Natural killer cell (primary cell): ENCODE data around the gene ATG4D. TPM values are rescaled to one million over a fixed set of nuclear protein-coding genes. Genes with fewer than 3 reads are reported as not detected.
"Not testable (repeated sequence)": the region's sequence is repeated elsewhere in the genome, so short reads cannot be mapped to it uniquely, and the experiment has no call there.

Source experiments
- ATAC-seq, 3 donors: fragments of 150-1000 bp in 2 of 3; fragments of 200-7000 bp in 1 of 3; cut with Tn5 transposase; 1 replicate in 1 of 3; 2 replicates in 2 of 3; pipeline ENCODE4 v1.10.0; 2021; ENCODE audit warnings: mild to moderate bottlenecking in 2 of 3, moderate library complexity in 2 of 3
- DNase-seq, 2 donors: peaks; one replicate each; pipeline versions ENCODE4 v3.0.0 to v3.0.0-alpha.2; 2013 to 2021; ENCODE audit warnings: mixed read lengths in 1 of 2
- H3K27ac ChIP-seq: one replicate; pipeline ENCODE4 v1.5.1; 2013; ENCODE audit warnings: mild to moderate bottlenecking, low read length
- H3K27me3 ChIP-seq: one replicate; pipeline ENCODE4 v1.6.1; 2013; ENCODE audit warnings: low read length; ENCODE audit not compliant: control insufficient read depth, insufficient read depth
- H3K36me3 ChIP-seq: one replicate; pipeline ENCODE4 v1.6.1; 2013; ENCODE audit warnings: low read length; ENCODE audit not compliant: control insufficient read depth, insufficient read depth
- H3K4me1 ChIP-seq: one replicate; pipeline ENCODE4 v1.6.1; 2013; ENCODE audit warnings: low read length; ENCODE audit not compliant: control insufficient read depth, insufficient read depth
- H3K4me3 ChIP-seq: one replicate; pipeline ENCODE4 v1.5.1; 2013; ENCODE audit warnings: low read length
- H3K9me3 ChIP-seq: one replicate; pipeline ENCODE4 v1.6.1; 2013; ENCODE audit warnings: low read length; ENCODE audit not compliant: control insufficient read depth, insufficient read depth
- H3K27ac Mint-ChIP-seq, 2 donors: one replicate each; pipeline ENCODE4 v1.8.0; 2022; ENCODE audit warnings: mild to moderate bottlenecking in 2 of 2, mixed read lengths in 2 of 2, moderate library complexity in 1 of 2
- H3K27me3 Mint-ChIP-seq, 2 donors: one replicate each; pipeline ENCODE4 v1.8.0; 2022; ENCODE audit warnings: low read depth in 2 of 2, mixed read lengths in 2 of 2
- H3K36me3 Mint-ChIP-seq: one replicate; pipeline ENCODE4 v1.8.0; 2022; ENCODE audit warnings: mixed read lengths
- H3K4me1 Mint-ChIP-seq, 2 donors: one replicate each; pipeline ENCODE4 v1.8.0; 2022; ENCODE audit warnings: mixed read lengths in 2 of 2
- H3K4me3 Mint-ChIP-seq: one replicate; pipeline ENCODE4 v1.8.0; 2022; ENCODE audit warnings: mild to moderate bottlenecking, moderate library complexity, mixed read lengths
- H3K9me3 Mint-ChIP-seq, 2 donors: one replicate each; pipeline ENCODE4 v1.8.0; 2022; ENCODE audit warnings: mixed read lengths in 2 of 2
- CTCF ChIP-seq: fragments of 200-600 bp; IDR thresholded peaks from one replicate; pipeline ENCODE4 v1.8.0; 2022; ENCODE audit warnings: antibody characterized with exemption
- WGBS: methylation state at CpG from one replicate; pipeline ENCODE4 v1.1.7; 2013; ENCODE audit warnings: missing lambda C conversion rate; ENCODE audit not compliant: insufficient coverage; 5-methylcytosine and 5-hydroxymethylcytosine counted together
- intact Hi-C: fragments of 100-400 bp; cut with micrococcal nuclease; formaldehyde crosslinking; loops from one replicate; pipeline ENCODE4 v1.14.2; 2022
- total RNA-seq, 4 donors: library from RNA; stranded (reverse); fragments of 120-200 nt in 1 of 4; gene quantifications; one replicate each; pipeline versions ENCODE4 v1.2.3 to v1.2.4, GENCODE V29; 2013 to 2022

Gene ATG4D
- total RNA-seq, 3 donors from 2014 or later (not counting 1 experiment from before 2014, with no cell fraction given): 128 to 155 (median 138) TPM

DNA sequence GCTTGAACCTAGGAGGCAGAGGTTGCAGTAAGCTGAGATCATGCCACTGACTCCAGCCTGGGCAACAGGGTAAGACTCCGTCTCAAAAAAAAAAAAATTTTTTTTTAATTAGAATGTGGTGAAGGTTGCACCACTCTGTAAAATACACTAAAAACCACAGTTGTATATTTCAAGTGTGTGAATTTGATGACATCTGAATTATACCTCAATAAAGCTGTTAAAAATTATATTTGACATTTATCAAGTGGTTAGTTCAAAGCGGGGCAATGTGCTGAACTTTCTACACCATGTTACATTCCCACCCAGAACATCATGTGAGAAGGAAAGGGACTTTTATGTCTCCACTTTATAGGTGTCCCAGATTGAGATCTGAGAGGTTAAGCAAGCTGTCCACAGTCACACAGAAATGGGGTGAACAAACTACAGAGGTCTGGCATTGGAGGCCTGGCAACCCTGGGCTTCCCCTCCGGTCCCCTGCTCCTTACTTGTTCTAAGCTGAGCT lies 20.5 kb upstream of the ATG4D start:
- Mint-ChIP-seq H3K36me3 (no peaks in the 10 kb centered on the region), H3K27me3 (no peaks in the 10 kb centered on the region), H3K9me3 (no peaks in the 10 kb centered on the region), H3K4me3 (peak overlapping the region; percentile 76), H3K4me1 (peaks cover 41 to 42% of the 10 kb centered on the region in 2 donors), H3K27ac (peak overlapping the region; percentile 86 to 91)
- Histone ChIP-seq H3K27me3 (no peaks in the 10 kb centered on the region), H3K4me3 (no peak overlapping the region), H3K36me3 (no peaks in the 10 kb centered on the region), H3K9me3 (no peaks in the 10 kb centered on the region), H3K4me1 (peaks cover 65% of the 10 kb centered on the region), H3K27ac (peak overlapping the region; percentile 92)
- peak; percentile 65 to 88 (median 80) for ATAC-seq
- WGBS: 36% methylated on average over 1 of the region's 3 CpGs
- TF ChIP-seq CTCF: no peak
- intact Hi-C loops: loop anchor here (1.0 to 2.0 kb wide), 4 partner anchors 21 to 274 kb away; partner anchors contain the start of gene KRI1
- peak; percentile 57 to 82 for DNase-seq

DNA sequence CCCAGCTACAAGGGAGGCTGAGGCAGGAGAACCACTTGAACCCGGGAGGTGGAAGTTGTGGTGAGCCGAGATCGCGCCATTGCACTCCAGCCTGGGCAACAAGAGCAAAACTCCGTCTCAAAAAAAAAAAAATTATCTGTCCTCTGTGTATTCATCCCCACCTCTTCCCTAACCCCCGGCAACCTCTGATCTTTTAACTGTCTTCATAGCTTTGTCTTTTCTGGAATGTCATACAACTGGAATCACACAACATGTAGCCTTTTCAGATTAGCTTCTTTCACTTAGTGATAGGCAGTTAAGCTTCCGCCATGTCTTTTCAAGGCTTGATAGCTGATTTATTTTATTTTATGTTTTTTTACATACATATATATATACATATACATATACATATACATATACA lies 18.1 kb upstream of the ATG4D start:
- TF ChIP-seq CTCF: no peak
- Mint-ChIP-seq H3K27me3 (no peaks in the 10 kb centered on the region), H3K4me1 (peaks cover 17 to 21% of the 10 kb centered on the region in 2 donors), H3K27ac (peak overlapping the region in 1 of 2 donors; percentile 49), H3K36me3 (no peaks in the 10 kb centered on the region), H3K4me3 (peak overlapping the region; percentile 28), H3K9me3 (no peaks in the 10 kb centered on the region)
- no peaks in the 10 kb centered on the region for H3K9me3 ChIP-seq
- WGBS: 91% methylated on average over 6 of the region's 7 CpGs
- no peaks in the 10 kb centered on the region for H3K27me3 ChIP-seq
- no peak overlapping the region for H3K27ac ChIP-seq
- no peak overlapping the region for H3K4me3 ChIP-seq
- peaks cover 40% of the 10 kb centered on the region for H3K4me1 ChIP-seq
- DNase-seq (no peak), ATAC-seq (no peak)
- intact Hi-C loops: no loop called here
- no peaks in the 10 kb centered on the region for H3K36me3 ChIP-seq

GRCh38 chr19:10526887-10527286 lies 16.8 kb upstream of the ATG4D start:
- H3K4me1 ChIP-seq: peaks cover 28% of the 10 kb centered on the region
- H3K9me3 ChIP-seq, H3K27me3 Mint-ChIP-seq, DNase-seq, H3K27me3 ChIP-seq, H3K27ac ChIP-seq, H3K4me3 Mint-ChIP-seq, intact Hi-C loops, H3K9me3 Mint-ChIP-seq, H3K36me3 Mint-ChIP-seq, ATAC-seq, H3K36me3 ChIP-seq, H3K27ac Mint-ChIP-seq, H3K4me3 ChIP-seq: not testable (repeated sequence)
- 93% methylated on average over 8 of the region's 8 CpGs for WGBS
- H3K4me1 Mint-ChIP-seq: peaks cover 13% of the 10 kb centered on the region in 2 donors

DNA sequence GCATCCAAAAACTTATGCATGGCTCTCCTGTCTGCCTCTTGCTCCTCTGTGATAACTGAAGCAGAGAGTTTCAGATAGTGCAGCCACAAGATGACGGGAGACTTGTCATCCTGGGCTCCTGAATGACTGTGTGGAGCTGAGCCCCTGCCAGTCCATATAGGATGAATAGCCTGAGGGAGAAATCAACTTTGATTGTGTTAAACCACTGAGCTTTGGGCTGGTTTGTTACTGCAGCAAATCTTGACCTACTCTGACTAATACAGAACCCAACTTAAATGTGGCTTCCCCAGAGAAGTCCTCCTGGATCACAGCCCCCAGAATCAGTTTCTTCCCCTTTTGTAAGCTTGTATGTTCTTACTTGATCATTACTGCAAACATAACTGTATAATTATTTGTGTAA lies 11.2 kb upstream of the ATG4D start:
- no peaks in the 10 kb centered on the region for H3K4me1 ChIP-seq
- DNase-seq (no peak), ATAC-seq (no peak)
- TF ChIP-seq CTCF: no peak
- no peaks in the 10 kb centered on the region for H3K27me3 ChIP-seq
- H3K27ac ChIP-seq: no peak overlapping the region
- H3K27ac Mint-ChIP-seq: no peak overlapping the region
- intact Hi-C loops: no loop called here
- no peaks in the 10 kb centered on the region for H3K36me3 Mint-ChIP-seq
- H3K4me3 ChIP-seq: no peak overlapping the region
- peaks cover 0 to 5% of the 10 kb centered on the region in 2 donors for H3K4me1 Mint-ChIP-seq
- H3K4me3 Mint-ChIP-seq: no peak overlapping the region
- no peaks in the 10 kb centered on the region for H3K27me3 Mint-ChIP-seq
- 88% methylated on average over 1 of the region's 1 CpG for WGBS
- H3K9me3 Mint-ChIP-seq: no peaks in the 10 kb centered on the region
- no peaks in the 10 kb centered on the region for H3K9me3 ChIP-seq
- no peaks in the 10 kb centered on the region for H3K36me3 ChIP-seq
